ENCODE measurements around the gene SHISA5. TPM values are rescaled to one million over a fixed set of nuclear protein-coding genes. Genes with fewer than 3 reads are reported as not detected.

SHISA5 gene
- total RNA-seq, 1 donor from 2014 or later = 218 TPM

DNA sequence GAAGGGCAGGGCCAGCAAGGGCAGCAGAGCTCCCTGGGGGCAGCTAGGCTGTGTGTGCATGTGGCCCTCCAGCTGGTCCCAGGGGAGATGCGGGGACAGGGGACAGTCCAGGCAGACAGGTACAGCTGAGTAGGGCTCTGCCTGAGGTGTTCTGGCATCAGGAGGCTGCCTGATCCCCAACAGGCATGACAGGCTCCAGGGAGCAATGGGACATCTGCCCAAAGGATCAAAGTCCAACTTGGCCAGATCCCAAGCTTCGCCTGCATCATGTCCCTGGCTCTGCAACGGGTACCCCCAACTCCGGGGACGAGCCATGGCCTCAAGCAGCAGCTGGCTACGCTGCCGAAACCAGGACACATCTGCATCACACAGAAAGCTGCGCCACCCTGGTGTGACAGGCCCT lies 35.6 kb downstream of the SHISA5 start:
- no peak for DNase-seq (ENCODE audit: low spot score in 2 of 2)
- TF ChIP-seq, protein P1, sequence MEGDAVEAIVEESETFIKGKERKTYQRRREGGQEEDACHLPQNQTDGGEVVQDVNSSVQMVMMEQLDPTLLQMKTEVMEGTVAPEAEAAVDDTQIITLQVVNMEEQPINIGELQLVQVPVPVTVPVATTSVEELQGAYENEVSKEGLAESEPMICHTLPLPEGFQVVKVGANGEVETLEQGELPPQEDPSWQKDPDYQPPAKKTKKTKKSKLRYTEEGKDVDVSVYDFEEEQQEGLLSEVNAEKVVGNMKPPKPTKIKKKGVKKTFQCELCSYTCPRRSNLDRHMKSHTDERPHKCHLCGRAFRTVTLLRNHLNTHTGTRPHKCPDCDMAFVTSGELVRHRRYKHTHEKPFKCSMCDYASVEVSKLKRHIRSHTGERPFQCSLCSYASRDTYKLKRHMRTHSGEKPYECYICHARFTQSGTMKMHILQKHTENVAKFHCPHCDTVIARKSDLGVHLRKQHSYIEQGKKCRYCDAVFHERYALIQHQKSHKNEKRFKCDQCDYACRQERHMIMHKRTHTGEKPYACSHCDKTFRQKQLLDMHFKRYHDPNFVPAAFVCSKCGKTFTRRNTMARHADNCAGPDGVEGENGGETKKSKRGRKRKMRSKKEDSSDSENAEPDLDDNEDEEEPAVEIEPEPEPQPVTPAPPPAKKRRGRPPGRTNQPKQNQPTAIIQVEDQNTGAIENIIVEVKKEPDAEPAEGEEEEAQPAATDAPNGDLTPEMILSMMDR (IDR thresholded peaks at IDR 0.05) = no peak
- H3K4me3 ChIP-seq = peak overlapping the region in 1 of 2 donors; percentile 27
- intact Hi-C loops (cut with DNase I) = no loop called here
- H3K27me3 ChIP-seq = no peaks in the 10 kb centered on the region
- H3K9me3 ChIP-seq = no peaks in the 10 kb centered on the region
- peaks cover 16 to 53% of the 10 kb centered on the region in 2 donors for H3K4me1 ChIP-seq
- H3K27ac ChIP-seq = peak overlapping the region; percentile 96 to 98
- H3K36me3 ChIP-seq = peaks cover 12 to 26% of the 10 kb centered on the region in 2 donors

GRCh38 chr3:48467473-48468267 lies 36.3 kb downstream of the SHISA5 start:
- Histone ChIP-seq H3K4me3 (peak overlapping the region; percentile 60 to 71), H3K27ac (peak overlapping the region; percentile 96 to 98), H3K9me3 (no peaks in the 10 kb centered on the region), H3K4me1 (peaks cover 16 to 51% of the 10 kb centered on the region in 2 donors), H3K27me3 (no peaks in the 10 kb centered on the region), H3K36me3 (peaks cover 12 to 26% of the 10 kb centered on the region in 2 donors)
- TF ChIP-seq, protein P1 (IDR thresholded peaks at IDR 0.05) = no peak
- no peak for DNase-seq (ENCODE audit: low spot score in 2 of 2)
- intact Hi-C loops (cut with DNase I) = no loop called here

DNA sequence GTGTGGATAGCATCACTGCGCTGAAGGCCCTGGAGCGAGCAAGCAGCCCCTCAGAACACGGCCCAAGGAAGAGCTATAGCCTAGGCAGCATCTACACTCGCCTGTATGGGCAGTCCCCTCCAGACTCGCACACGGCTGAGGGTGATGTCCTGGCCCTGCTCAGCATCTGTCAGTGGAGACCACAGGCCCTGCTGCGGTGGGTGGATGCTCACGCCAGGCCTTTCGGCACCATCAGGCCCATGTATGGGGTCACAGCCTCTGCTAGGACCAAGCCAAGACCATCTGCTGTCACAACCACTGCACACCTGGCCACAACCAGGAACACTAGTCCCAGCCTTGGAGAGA lies 36.9 kb downstream of the SHISA5 start:
- Histone ChIP-seq H3K36me3 (peaks cover 12 to 26% of the 10 kb centered on the region in 2 donors), H3K4me3 (peak overlapping the region; percentile 60 to 71), H3K9me3 (no peaks in the 10 kb centered on the region), H3K4me1 (peaks cover 16 to 51% of the 10 kb centered on the region in 2 donors), H3K27me3 (no peaks in the 10 kb centered on the region), H3K27ac (peak overlapping the region; percentile 96 to 98)
- intact Hi-C loops (cut with DNase I) = no loop called here
- TF ChIP-seq, protein P1 (IDR thresholded peaks at IDR 0.05) = no peak
- no peak for DNase-seq (ENCODE audit: low spot score in 2 of 2)

DNA sequence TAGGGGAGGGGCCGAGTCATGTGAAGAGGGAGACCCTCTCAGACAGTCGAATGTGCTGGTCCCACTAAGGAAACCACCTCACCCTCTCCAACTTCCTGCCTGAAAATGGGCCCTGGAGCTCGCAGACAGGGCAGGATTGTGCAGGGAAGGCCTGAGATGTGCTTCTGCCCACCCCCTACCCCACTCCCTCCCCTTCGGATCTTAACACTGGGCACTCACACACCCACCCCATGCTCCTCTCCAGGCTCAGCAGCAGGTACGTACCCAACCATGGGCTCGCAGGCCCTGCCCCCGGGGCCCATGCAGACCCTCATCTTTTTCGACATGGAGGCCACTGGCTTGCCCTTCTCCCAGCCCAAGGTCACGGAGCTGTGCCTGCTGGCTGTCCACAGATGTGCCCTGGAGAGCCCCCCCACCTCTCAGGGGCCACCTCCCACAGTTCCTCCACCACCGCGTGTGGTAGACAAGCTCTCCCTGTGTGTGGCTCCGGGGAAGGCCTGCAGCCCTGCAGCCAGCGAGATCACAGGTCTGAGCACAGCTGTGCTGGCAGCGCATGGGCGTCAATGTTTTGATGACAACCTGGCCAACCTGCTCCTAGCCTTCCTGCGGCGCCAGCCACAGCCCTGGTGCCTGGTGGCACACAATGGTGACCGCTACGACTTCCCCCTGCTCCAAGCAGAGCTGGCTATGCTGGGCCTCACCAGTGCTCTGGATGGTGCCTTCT lies 37.4 kb downstream of the SHISA5 start:
- no peak for DNase-seq (ENCODE audit: low spot score in 2 of 2)
- TF ChIP-seq, protein P1 (IDR thresholded peaks at IDR 0.05) = peak in 1 of 3 experiments; percentile 1
- intact Hi-C loops (cut with DNase I) = loop anchor here (1.0 kb wide), 1 partner anchor 38 kb away; the partner anchor contains the start of gene SHISA5
- Histone ChIP-seq H3K36me3 (peaks cover 12 to 26% of the 10 kb centered on the region in 2 donors), H3K9me3 (no peaks in the 10 kb centered on the region), H3K4me3 (peak overlapping the region; percentile 60 to 71), H3K27ac (peak overlapping the region; percentile 96 to 98), H3K27me3 (no peaks in the 10 kb centered on the region), H3K4me1 (peaks cover 16 to 46% of the 10 kb centered on the region in 2 donors)

GRCh38 chr3:48465531-48466378 lies 38.2 kb downstream of the SHISA5 start:
- Histone ChIP-seq H3K27me3 (no peaks in the 10 kb centered on the region), H3K36me3 (peaks cover 17 to 33% of the 10 kb centered on the region in 2 donors), H3K4me3 (peak overlapping the region; percentile 60 to 71), H3K27ac (peak overlapping the region; percentile 96 to 98), H3K4me1 (peaks cover 16 to 43% of the 10 kb centered on the region in 2 donors), H3K9me3 (no peaks in the 10 kb centered on the region)
- DNase-seq (ENCODE audit: low spot score in 2 of 2) = peak; percentile 100
- intact Hi-C loops (cut with DNase I) = loop anchor here (1.0 to 2.0 kb wide), 7 partner anchors 19 to 221 kb away; partner anchors contain the start of genes ATRIP, PFKFB4 and SHISA5
- TF ChIP-seq, protein P1 (IDR thresholded peaks at IDR 0.05) = peak; percentile 87 to 94 (median 89)
